NCI-H2196 (cell line): ENCODE measurements around the gene SFXN3.
"Not testable (repeated sequence)": the region's sequence is repeated elsewhere in the genome, so short reads cannot be mapped to it uniquely, and the experiment has no call there.

Experiments used
- DNase-seq: peaks from one replicate; lab custom pipeline; 2025; ENCODE audit not compliant: unreplicated experiment; lab: John Stamatoyannopoulos, UW

The SFXN3 gene

GRCh38 chr10:101034404-101034803, 3.4 kb downstream of the SFXN3 start:
- not testable (repeated sequence) for DNase-seq

- no peak for DNase-seq
Observed at GRCh38 chr10:101035314-101035713, 4.3 kb downstream of the SFXN3 start.

GRCh38 chr10:101035916-101036702, 5.1 kb downstream of the SFXN3 start:
- DNase-seq: no peak

GRCh38 chr10:101036726-101037125, 5.7 kb downstream of the SFXN3 start:
- DNase-seq: no peak

GRCh38 chr10:101038484-101038883, 7.5 kb downstream of the SFXN3 start:
- DNase-seq: no peak

GRCh38 chr10:101040061-101040460, 9.0 kb downstream of the SFXN3 start:
- no peak for DNase-seq

- DNase-seq: no peak
Observed at GRCh38 chr10:101040851-101041250, 9.8 kb downstream of the SFXN3 start.

GRCh38 chr10:101041252-101041761, 10.3 kb downstream of the SFXN3 start:
- DNase-seq: peak; percentile 52

GRCh38 chr10:101042118-101042517, 11.1 kb downstream of the SFXN3 start:
- no peak for DNase-seq

- peak; percentile 94 for DNase-seq
Observed at GRCh38 chr10:101042667-101043362, 11.8 kb downstream of the SFXN3 start.

GRCh38 chr10:101043363-101043707, 12.3 kb downstream of the SFXN3 start:
- DNase-seq: no peak

GRCh38 chr10:101044117-101044516, 13.1 kb downstream of the SFXN3 start:
- DNase-seq: no peak

- DNase-seq: no peak
Observed at GRCh38 chr10:101046332-101047238, 15.6 kb downstream of the SFXN3 start.

GRCh38 chr10:101047268-101047667, 16.2 kb downstream of the SFXN3 start:
- no peak for DNase-seq

GRCh38 chr10:101047961-101048892, 17.2 kb downstream of the SFXN3 start:
- no peak for DNase-seq

GRCh38 chr10:101050208-101051069, 19.4 kb downstream of the SFXN3 start:
- DNase-seq: no peak

GRCh38 chr10:101052285-101052684, 21.3 kb downstream of the SFXN3 start:
- DNase-seq: peak; percentile 35

GRCh38 chr10:101053516-101053915, 22.5 kb downstream of the SFXN3 start:
- DNase-seq: no peak

GRCh38 chr10:101054351-101054750, 23.3 kb downstream of the SFXN3 start:
- DNase-seq: no peak
